GM19468 (cell line): Measurements from ENCODE around the gene INHA.
A peak's percentile ranks its signal among the peaks of the same experiment; 100 is the strongest.

Source experiments
- ATAC-seq: cut with Tn5 transposase; IDR thresholded peaks from one replicate; pipeline ENCODE4 v1.9.1; 2021; ENCODE audit warnings: mild to moderate bottlenecking, moderate library complexity, moderate number of reproducible peaks; ENCODE audit not compliant: unreplicated experiment; ENCODE audit errors: extremely low read depth

Gene INHA, protein sequence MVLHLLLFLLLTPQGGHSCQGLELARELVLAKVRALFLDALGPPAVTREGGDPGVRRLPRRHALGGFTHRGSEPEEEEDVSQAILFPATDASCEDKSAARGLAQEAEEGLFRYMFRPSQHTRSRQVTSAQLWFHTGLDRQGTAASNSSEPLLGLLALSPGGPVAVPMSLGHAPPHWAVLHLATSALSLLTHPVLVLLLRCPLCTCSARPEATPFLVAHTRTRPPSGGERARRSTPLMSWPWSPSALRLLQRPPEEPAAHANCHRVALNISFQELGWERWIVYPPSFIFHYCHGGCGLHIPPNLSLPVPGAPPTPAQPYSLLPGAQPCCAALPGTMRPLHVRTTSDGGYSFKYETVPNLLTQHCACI

GRCh38 chr2:219572237-219573001, at the start of gene INHA:
Gene INHA (plus strand): TSS chr2:219572310. CDS start chr2:219572375, 65 bp downstream.
- no peak for ATAC-seq

DNA sequence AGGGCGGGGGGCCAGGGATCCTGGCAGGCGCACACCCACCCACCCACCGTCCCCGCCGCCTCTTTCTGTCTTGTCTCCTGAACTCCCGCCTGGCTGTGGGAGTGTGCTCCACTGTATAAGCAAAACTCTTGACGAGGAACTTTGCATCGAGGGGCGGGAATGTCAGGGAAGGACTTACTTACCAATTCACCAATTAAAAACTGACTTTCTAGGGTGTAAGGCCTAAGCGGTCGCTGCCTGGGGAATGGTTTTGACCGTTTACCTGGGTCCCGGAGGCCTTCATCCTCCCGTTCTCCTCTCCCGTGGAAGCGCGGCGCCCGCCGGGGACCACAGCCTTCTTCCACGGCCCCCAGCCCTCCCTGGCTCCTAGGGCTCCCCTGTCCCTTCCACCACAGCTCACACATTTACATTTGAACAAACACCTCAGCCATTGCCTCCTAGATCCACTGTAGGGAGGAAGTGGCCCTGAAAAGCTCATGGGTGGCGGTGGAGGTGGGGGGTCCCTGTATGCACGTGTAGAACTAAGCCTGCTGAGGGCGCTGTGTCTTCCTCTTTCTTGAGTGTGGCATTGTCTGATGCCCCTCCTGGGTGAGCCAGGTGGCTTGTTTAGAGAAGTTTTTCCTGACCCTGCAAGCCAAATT, 49.0 kb upstream of the INHA start:
- no peak for ATAC-seq

DNA sequence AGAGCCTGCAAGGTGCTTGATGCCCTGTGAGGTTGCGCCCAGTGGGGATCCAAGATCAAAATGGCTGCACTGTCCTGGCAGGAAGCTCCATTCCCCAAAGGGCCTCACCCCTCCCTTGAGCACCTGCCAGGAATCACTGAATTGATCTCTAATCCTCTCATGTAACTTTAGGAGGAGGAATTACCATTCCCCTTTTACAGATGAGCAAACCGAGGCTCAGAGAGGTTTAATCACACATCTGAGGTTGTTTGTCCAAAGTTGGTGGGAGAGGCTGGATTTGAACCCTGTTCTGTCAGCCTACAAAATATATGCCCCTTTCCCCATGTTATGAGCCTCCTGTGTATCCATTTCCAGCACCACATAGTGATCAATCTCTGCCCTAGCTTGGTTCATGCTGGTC, 47.3 kb upstream of the INHA start:
- no peak for ATAC-seq

DNA sequence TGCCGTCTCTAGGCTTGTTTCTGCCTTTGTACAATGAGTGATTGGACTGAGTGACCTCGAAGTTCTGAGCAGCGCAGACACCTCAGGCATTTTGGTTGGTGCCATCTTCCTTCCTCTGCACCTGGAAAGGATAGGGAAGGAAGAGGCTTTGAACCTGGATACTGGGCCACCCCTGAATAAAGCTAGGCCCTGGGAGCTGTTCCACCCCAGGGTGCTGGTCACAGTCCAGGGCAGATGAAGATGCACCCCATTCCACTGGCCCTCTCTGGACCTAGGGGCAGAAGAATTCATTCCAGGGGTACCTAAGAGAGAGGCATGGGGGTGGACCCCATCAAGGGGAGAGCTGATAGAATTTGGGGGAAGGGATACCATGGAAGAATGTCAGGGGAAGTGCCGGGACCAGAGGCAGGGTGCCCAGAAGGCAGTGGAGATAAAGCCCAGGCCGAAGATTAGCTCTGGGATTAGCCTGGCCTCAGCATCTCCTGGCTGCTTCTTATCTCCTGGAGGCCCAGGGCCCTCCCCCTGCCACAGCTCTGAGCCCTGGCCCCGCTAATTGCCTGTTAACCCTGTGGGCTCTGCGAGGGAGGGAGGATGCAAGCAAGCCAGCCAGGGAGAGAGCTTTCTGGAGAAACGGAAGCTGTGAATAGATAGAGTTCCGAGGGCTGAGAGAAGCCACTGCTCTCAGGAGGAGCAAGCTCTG, 46.4 kb upstream of the INHA start:
- ATAC-seq, result no peak

DNA sequence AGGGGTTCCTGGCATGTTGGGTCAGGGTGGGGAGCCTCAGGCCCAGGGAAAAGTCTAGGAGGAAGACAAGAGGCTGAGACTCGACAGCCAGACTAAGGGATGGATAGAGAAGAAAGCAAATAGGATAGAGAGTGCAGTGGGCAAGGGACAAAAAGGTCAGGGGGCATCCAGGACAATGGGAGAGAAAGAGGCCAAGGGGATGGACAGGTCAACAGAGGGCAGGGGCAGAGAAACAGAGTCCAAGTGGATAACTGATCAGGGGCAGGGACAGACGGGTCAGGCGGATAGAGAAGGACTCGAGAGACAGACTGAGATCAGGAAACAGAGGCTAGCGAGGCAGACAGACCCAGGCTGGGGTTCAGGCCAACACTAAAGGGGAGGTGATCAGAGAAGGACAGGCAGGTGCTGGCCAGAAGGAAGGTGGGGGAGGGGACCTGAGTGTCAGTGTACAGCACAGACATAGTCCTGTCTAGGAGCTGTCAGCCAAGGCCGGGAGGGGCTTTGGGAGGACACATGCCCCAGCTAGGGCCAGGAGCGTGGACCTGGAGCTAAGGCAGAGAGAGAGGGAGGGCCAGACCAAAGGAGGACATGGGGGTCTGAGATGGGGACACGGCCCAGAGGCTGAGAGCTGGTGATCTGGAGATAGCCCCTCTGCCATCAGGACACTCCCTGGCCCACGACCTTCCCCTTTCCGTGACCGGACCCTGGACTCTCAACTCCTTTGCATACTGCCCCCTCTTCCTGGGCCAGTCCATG, 45.6 kb upstream of the INHA start:
- no peak for ATAC-seq

DNA sequence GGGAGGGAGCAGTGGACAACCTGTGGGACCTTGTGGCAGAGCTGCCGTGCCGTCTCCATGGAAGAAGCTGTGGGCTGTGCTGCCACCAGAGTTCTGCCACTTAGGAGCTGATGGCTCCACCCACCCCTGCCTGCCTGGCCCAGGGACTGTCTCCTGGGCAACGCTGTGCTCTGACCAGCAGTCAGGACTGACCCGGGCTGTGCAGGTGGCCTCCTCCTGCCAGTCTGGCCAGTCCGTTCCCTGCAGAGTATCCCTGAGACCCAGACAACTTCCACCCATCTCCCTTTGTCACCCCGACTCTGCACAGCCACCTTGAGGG, 45.1 kb upstream of the INHA start:
- ATAC-seq, result no peak

GRCh38 chr2:219527472-219527871, 44.6 kb upstream of the INHA start:
- ATAC-seq, result no peak

DNA sequence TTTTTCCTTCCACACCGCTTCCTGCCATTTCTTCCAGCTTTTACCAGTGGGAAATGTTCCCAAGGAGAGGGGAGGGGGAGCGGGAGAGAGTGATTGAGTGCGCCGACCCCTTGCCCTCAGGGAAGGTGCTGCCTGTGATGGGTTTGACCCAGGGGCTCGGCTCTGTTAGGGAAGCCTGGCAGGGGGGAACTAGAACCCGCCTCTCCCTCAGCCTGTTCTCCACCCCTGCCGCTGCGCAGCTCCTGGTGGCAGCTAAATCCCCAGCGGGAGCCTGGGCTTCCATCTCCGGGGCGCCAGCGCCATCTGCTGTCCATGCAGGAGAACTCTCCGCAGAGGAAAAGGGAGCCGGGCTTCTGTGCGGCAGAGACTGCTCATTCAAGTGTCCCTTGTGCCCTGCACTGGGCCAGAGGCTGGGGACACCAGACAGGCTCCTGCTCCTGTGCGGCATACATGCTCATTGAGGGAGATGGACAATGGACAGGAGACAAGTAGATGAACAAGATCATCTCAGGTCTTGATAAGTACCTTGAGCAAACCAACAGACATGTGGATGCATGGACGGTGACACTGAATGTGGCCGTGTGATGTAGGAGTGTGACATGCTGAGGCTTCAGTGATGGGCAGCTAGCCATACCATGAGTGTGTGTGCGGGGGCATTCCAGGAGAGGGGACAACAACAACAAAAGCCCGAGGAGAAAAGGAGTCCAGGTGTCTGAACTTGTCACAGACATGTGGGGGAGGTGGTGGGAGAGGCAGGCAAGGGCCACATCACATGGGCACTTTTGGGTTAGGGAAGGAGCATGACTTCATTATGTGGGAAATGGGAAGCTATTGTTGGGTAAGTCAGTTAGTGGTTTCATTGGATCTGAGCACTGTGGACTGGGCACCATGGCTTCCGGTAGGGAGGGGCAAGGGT, 41.8 kb upstream of the INHA start:
- ATAC-seq, result peak; percentile 69

- ATAC-seq, result no peak
Measured at GRCh38 chr2:219531639-219532377, 40.3 kb upstream of the INHA start.

- no peak for ATAC-seq
Measured at GRCh38 chr2:219532378-219532649, 39.8 kb upstream of the INHA start.

GRCh38 chr2:219533930-219534661, 38.0 kb upstream of the INHA start:
- no peak for ATAC-seq

DNA sequence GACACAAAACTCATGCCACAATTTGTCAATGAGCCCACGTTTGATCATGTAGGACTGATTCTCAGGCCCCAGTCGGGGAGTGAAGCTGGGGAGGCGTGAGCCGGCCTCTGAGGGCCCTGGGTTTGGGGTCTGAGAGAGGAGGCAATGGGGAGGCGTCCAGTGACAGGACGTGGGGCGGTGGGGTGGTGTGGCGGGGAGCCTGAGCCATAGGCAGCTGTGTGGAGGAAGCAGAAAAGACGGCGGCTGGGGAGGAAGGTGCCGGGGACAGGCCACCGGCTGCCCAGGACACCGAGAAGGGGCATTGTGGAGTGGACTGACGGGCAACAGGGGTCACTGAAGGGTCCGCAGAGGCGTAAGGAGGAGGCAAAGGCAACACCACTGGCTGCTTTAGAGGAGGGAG, 35.7 kb upstream of the INHA start:
- no peak for ATAC-seq

DNA sequence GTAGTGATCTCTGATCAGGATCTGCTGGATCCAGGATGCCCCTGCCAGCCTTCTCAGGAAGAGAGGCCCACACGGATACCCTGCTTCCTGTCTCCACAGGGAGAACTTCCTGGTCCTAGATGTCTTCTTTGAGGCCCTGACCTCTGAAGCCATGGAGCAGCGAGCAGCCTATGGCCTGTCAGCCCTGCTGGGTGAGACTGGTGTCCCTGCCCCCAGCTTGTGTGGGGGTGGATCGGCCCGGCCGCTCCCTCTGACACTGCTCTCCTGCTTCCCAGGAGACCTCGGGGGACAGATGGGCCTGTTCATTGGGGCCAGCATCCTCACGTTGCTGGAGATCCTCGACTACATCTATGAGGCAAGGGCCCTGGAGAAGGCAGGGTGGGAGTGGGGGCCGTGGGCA, 35.1 kb upstream of the INHA start:
- ATAC-seq, result no peak

DNA sequence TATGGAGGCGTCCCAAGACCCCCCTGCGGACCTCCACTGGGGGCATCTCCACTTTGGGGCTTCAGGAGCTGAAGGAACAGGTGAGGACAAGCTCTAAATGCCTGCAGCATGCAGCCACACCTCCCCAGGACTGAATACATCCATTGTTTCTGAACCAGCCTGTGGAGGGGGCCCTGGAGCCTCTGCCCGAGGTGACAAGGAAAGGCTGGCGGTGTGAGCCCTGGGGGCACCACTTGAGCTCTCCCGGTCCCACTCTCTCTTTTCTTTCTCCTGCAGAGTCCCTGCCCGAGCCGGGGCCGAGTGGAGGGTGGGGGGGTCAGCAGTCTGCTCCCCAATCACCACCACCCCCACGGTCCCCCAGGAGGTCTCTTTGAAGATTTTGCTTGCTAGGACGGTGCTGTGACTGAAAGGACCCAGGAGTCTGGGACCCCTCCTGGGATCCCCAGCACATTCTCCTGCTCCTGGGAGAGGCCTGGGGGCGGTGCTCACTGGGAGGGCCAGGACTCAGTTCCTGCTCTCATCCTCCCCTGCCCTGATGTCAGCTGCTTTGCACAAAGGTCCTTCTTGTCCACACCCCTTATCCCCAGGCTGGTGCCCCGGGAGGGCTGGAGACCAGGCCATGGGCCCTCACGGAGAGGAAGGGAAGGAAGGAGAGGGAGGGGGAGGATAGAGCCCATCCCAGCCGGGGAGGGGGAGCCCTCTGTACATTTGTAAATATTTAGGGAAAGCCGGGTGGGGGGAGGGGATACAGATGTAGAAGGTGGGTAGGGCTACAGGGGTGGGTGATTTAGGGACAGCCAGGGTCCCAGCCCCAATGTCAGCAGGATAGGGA, 34.2 kb upstream of the INHA start:
- ATAC-seq, result no peak

DNA sequence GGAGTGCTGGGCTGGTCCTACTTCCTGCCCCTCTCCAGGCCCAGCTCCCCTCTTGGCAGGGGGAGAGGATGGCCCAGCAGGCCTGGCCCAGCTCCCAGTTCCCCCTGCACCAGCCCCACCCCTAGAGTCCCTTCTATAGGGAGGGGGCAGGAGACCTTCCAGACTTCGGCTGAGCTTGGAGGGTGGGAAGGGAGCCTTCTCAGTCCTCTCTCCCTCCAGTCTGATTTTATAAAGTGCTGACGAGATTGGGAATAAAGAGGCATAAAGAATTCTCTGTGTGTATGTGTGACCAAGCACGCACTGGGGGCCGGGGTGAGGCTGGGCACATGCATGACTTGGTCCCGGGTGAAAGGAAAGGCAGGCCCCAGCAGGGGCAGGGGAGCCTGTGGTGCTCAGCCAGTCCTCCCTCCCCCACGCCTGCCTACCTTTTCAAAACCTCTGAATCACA, 33.6 kb upstream of the INHA start:
- no peak for ATAC-seq

- no peak for ATAC-seq
Measured at GRCh38 chr2:219538956-219539788, 32.9 kb upstream of the INHA start.
